IPS DF 6.9 (cell line): Measurements from ENCODE around the gene EML5.

Source experiments
- DNase-seq: peaks from one replicate; pipeline ENCODE4 v3.0.0-alpha.2; 2013; ENCODE audit warnings: low read depth, low spot score
- H3K27ac ChIP-seq: one replicate; pipeline ENCODE4 v1.5.1; 2013; ENCODE audit warnings: low read length, control low read depth
- H3K27me3 ChIP-seq: 2 replicates; pipeline ENCODE4 v1.6.1; 2013; ENCODE audit warnings: mild to moderate bottlenecking, low read length; ENCODE audit not compliant: control insufficient read depth, insufficient read depth
- H3K36me3 ChIP-seq: 2 replicates; pipeline ENCODE4 v1.6.1; 2013; ENCODE audit warnings: low read length; ENCODE audit not compliant: control insufficient read depth, insufficient read depth
- H3K4me1 ChIP-seq: 2 replicates; pipeline ENCODE4 v1.6.1; 2013; ENCODE audit warnings: low read length; ENCODE audit not compliant: control insufficient read depth, insufficient read depth
- H3K4me3 ChIP-seq: 2 replicates; pipeline ENCODE4 v1.5.1; 2013; ENCODE audit warnings: mild to moderate bottlenecking, low read length
- H3K9me3 ChIP-seq: 2 replicates; pipeline ENCODE4 v1.6.1; 2013; ENCODE audit warnings: low read length, inconsistent platforms; ENCODE audit not compliant: control insufficient read depth, insufficient read depth
- WGBS: extraction: QIAGEN DNeasy Blood & Tissue Kit; methylation state at CpG from one replicate; pipeline ENCODE4 v1.1.7; 2013; ENCODE audit warnings: mixed read lengths, missing lambda C conversion rate; ENCODE audit not compliant: insufficient read length, insufficient coverage; 5-methylcytosine and 5-hydroxymethylcytosine counted together

EML5 gene

DNA sequence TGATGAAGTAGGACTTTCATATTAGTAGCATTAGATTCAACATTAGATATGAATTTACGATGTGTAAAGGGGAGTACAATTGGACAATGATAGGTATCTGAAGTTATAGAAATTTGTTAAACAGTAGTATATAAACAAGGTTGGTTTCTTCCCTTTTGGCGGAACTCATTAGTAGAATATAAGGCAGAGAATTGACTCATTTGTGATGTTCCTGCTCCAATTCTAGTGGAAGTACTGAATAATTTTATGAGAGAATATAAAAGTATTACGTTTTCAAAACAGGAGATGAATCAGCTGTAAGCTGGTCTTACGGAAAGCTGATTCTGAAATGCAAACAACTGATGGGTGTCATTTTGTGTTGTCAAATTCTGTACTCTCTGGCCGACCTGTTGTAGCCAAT lies 216.5 kb downstream of the EML5 start:
- H3K4me1 ChIP-seq = no peaks in the 10 kb centered on the region
- WGBS = 100% methylated on average over 2 of the region's 5 CpGs
- no peaks in the 10 kb centered on the region for H3K9me3 ChIP-seq
- no peak for DNase-seq
- no peak overlapping the region for H3K27ac ChIP-seq
- peaks cover 21% of the 10 kb centered on the region; the same call in 1 of the 2 replicates for H3K36me3 ChIP-seq
- H3K4me3 ChIP-seq = no peak overlapping the region
- H3K27me3 ChIP-seq = no peaks in the 10 kb centered on the region

- no peaks in the 10 kb centered on the region for H3K4me1 ChIP-seq
- H3K4me3 ChIP-seq = no peak overlapping the region
- no peak overlapping the region for H3K27ac ChIP-seq
- WGBS = 100% methylated on average over 1 of the region's 4 CpGs
- H3K9me3 ChIP-seq = no peaks in the 10 kb centered on the region
- no peak for DNase-seq
- H3K27me3 ChIP-seq = no peaks in the 10 kb centered on the region
- H3K36me3 ChIP-seq = peaks cover 27% of the 10 kb centered on the region; the same call in 1 of the 2 replicates
Measured at GRCh38 chr14:88572117-88572516, 220.6 kb downstream of the EML5 start.

DNA sequence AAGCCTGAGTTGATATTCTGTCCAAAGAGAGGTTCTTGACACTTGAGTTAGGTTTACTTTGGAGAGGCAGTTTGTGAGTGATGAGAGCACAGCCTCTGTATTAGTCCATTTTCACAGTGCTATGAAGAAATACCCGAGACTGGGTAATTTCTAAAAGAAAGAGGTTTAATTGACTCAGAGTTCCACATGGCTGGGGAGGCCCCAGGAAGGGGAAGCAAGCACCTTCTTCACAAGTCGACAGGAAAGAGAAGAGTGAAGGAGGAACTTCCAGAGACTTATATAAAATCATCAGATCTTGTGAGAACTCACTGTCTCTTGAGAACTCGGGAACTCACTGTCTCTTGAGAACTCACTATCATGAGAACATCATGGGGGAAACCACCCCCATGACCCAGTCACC lies 224.6 kb downstream of the EML5 start:
- no peak for DNase-seq
- H3K9me3 ChIP-seq = no peaks in the 10 kb centered on the region
- no peaks in the 10 kb centered on the region for H3K4me1 ChIP-seq
- H3K36me3 ChIP-seq = peaks cover 18% of the 10 kb centered on the region; the same call in 1 of the 2 replicates
- H3K4me3 ChIP-seq = no peak overlapping the region
- H3K27ac ChIP-seq = no peak overlapping the region
- H3K27me3 ChIP-seq = no peaks in the 10 kb centered on the region
- WGBS = no CpG with 5 or more reads among the region's 3 CpGs

DNA sequence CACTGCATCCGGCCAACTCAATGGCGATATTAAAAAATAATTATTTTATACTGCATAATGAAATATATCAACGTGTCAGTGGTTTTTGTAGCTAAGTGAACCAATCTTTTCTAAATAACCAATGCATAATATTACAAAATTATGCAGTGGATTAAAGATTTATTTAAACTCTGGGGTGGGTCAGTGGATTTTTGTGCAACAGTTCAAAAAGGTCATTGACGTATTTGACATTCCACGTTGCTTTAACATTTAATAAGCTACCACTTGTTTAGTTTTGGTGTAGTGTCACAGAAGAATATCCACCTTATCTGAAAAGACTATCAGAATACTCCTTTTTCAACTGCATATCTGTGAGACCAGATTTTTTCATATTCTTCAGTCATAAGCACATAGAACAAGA lies 227.3 kb downstream of the EML5 start:
- Histone ChIP-seq H3K27me3 (no peaks in the 10 kb centered on the region), H3K27ac (no peak overlapping the region), H3K4me3 (no peak overlapping the region), H3K36me3 (peaks cover 9% of the 10 kb centered on the region; the same call in 1 of the 2 replicates), H3K9me3 (no peaks in the 10 kb centered on the region), H3K4me1 (no peaks in the 10 kb centered on the region)
- no peak for DNase-seq
- no CpG with 5 or more reads among the region's 5 CpGs for WGBS

DNA sequence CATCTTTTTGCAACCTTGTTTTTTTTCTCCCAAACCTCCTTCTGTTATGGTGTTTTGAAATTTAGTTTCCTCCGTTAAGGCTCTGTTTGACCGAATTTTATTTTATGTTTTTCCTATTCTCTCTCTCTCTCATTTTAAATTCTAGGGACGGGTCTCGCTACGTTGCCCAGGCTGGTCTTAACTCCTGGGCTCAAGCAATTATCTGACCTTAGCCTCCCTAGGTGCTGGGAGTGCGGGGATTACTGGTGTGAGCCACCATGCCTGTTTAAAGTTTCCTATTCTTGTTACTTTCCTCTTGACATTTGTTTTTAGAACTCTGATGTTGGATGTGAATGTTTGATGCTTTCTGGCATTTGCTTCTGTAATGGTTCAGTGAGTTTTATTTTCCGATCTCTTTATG lies 228.9 kb downstream of the EML5 start:
- no peak for DNase-seq
- Histone ChIP-seq H3K27ac (no peak overlapping the region), H3K4me1 (no peaks in the 10 kb centered on the region), H3K36me3 (peaks cover 4% of the 10 kb centered on the region; the same call in 1 of the 2 replicates), H3K27me3 (no peaks in the 10 kb centered on the region), H3K9me3 (no peaks in the 10 kb centered on the region), H3K4me3 (peak overlapping the region; percentile 77; the same call in 1 of the 2 replicates)
- WGBS = no CpG with 5 or more reads among the region's 7 CpGs

DNA sequence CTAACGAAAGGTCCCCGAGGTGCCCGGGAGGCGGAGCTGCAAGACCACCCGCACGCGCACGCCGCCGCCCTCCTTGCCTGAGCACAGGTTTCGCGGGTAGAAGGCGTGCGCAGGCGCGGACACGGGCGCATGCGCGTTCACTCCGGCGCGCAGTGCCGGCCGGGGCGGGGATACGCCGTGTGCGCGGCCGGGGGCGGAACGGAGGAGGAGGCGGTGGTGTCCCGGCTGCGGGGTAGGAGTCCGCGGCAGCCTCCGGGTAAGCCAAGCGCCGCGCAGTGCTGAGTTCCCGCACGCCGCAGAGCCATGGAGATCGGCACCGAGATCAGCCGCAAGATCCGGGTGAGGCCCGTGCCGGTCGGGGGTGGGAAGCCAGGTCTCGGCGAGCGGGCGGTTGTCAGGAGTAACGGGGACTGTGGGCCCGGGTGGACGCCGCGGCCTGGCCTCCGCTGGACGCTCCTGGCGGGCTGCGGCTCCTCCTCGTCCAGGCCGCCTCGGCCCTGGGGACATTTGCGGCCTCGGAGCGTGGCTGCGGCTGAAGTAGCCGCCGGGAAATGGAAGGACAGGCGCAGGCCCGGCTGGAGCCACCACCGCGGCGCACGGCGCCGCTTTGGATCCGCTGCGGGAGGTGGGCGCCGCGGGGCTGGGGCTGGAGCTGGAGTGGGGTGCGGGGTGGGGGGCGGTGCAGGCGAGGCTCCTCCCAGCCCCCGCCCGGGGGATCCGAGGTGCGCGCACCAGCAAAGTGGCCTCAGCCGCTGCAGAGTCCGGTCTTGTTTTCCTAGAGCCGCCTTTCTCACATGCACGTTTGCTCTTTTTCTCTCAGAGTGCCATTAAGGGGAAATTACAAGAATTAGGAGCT lies 229.7 kb downstream of the EML5 start, which contains the start of gene ZC3H14:
Gene ZC3H14, plus strand, starts transcription at position 207 of the 856 bp plus-strand sequence. Its CDS starts 97 bp downstream, at position 304.
- no peaks in the 10 kb centered on the region for H3K4me1 ChIP-seq
- WGBS = no CpG with 5 or more reads among the region's 99 CpGs
- peaks cover 3% of the 10 kb centered on the region; the same call in 1 of the 2 replicates for H3K36me3 ChIP-seq
- H3K27ac ChIP-seq = no peak within 1 kb of the TSS
- no peaks in the 10 kb centered on the region for H3K27me3 ChIP-seq
- DNase-seq = peak; percentile 70
- H3K4me3 ChIP-seq = peak within 1 kb of the TSS; percentile 77
- H3K9me3 ChIP-seq = no peaks in the 10 kb centered on the region

DNA sequence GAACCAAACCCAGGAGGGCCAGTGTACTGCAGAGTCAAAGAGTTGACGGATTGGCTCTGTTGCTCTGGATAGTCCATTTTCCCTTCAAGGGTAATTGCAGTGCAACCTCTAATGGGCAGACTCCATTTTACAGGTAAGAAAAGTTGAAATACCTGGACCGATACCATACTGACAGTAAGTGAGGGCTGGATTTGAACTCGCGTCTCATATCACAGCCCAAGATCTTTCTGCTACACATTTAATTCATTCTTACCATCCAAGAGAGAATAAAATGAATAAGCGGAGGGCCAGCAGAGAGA lies 230.3 kb downstream of the EML5 start:
- H3K27ac ChIP-seq = no peak overlapping the region
- DNase-seq = no peak
- H3K27me3 ChIP-seq = no peaks in the 10 kb centered on the region
- H3K36me3 ChIP-seq = no peaks in the 10 kb centered on the region
- no CpG with 5 or more reads among the region's 5 CpGs for WGBS
- H3K4me1 ChIP-seq = no peaks in the 10 kb centered on the region
- H3K4me3 ChIP-seq = peak overlapping the region; percentile 77; the same call in 1 of the 2 replicates
- H3K9me3 ChIP-seq = no peaks in the 10 kb centered on the region
